Neural progenitor cell (in vitro differentiated cells): ENCODE measurements around the gene DDX51. TPM values are rescaled to one million over a fixed set of nuclear protein-coding genes. Genes with fewer than 3 reads are reported as not detected.

Source experiments
- DNase-seq: peaks from one replicate; pipeline ENCODE4 v3.0.0-alpha.2; 2016; ENCODE audit warnings: low spot score
- H2AFZ ChIP-seq: fragments of 200-600 bp; sonication (generic); replicated peaks from 2 replicates; pipeline ENCODE4 v1.6.1; 2016; ENCODE audit warnings: antibody characterized with exemption
- H3F3A ChIP-seq: fragments of 200-600 bp; sonication (generic); 2 replicates; pipeline ENCODE4 v1.6.1; 2016; ENCODE audit warnings: antibody characterized with exemption, low read depth
- H3K27ac ChIP-seq: fragments of 200-600 bp; sonication (generic); 2 replicates; pipeline ENCODE4 v1.5.1; 2016; ENCODE audit warnings: mild to moderate bottlenecking
- H3K27me3 ChIP-seq: fragments of 200-600 bp; sonication (generic); 2 replicates; pipeline ENCODE4 v1.6.1; 2016; ENCODE audit warnings: mild to moderate bottlenecking, moderate library complexity
- H3K36me3 ChIP-seq: fragments of 200-600 bp; sonication (generic); 2 replicates; pipeline ENCODE4 v1.5.1; 2016
- H3K4me1 ChIP-seq: fragments of 200-600 bp; sonication (generic); 2 replicates; pipeline ENCODE4 v1.6.1; 2016; ENCODE audit warnings: mixed run types
- H3K4me2 ChIP-seq: fragments of 200-600 bp; sonication (generic); 2 replicates; pipeline ENCODE4 v1.6.1; 2016
- H3K4me3 ChIP-seq: fragments of 200-600 bp; sonication (generic); 2 replicates; pipeline ENCODE4 v1.5.1; 2016
- H3K79me2 ChIP-seq: fragments of 200-600 bp; sonication (generic); 2 replicates; pipeline ENCODE4 v1.6.1; 2016; ENCODE audit warnings: low read depth
- H3K9ac ChIP-seq: fragments of 200-600 bp; sonication (generic); 2 replicates; pipeline ENCODE4 v1.6.1; 2016
- H3K9me3 ChIP-seq: fragments of 200-600 bp; sonication (generic); 2 replicates; pipeline ENCODE4 v1.5.1; 2016; ENCODE audit warnings: low read depth
- H4K20me1 ChIP-seq: fragments of 200-600 bp; sonication (generic); 2 replicates; pipeline ENCODE4 v1.6.1; 2016; ENCODE audit warnings: low read depth
- H3K27ac Mint-ChIP-seq: 3 replicates; pipeline ENCODE4 v1.8.0; 2021; ENCODE audit warnings: mixed read lengths
- H3K27me3 Mint-ChIP-seq: 2 replicates; pipeline ENCODE4 v1.8.0; 2022; ENCODE audit warnings: low read depth, mild to moderate bottlenecking, inconsistent platforms, moderate library complexity, mixed read lengths; ENCODE audit not compliant: insufficient read depth
- H3K36me3 Mint-ChIP-seq: 3 replicates; pipeline ENCODE4 v1.8.0; 2021; ENCODE audit warnings: mixed read lengths
- H3K4me1 Mint-ChIP-seq: 3 replicates; pipeline ENCODE4 v1.8.0; 2021; ENCODE audit warnings: mixed read lengths
- H3K4me3 Mint-ChIP-seq: 3 replicates; pipeline ENCODE4 v1.8.0; 2021; ENCODE audit warnings: mild to moderate bottlenecking, moderate library complexity, mixed read lengths
- H3K9me3 Mint-ChIP-seq: 3 replicates; pipeline ENCODE4 v1.8.0; 2020; ENCODE audit warnings: mixed read lengths
- CTCF ChIP-seq: fragments of 200-600 bp; sonication (generic); IDR thresholded peaks from 2 replicates; pipeline ENCODE4 v1.5.1; 2017; ENCODE audit warnings: antibody characterized with exemption, mild to moderate bottlenecking
- EZH2 ChIP-seq: fragments of 200-600 bp; sonication (generic); IDR thresholded peaks from 2 replicates; pipeline ENCODE4 v1.6.1; 2017; ENCODE audit warnings: antibody characterized with exemption, mild to moderate bottlenecking, moderate library complexity
- EZH2phosphoT487 ChIP-seq: fragments of 200-600 bp; sonication (generic); IDR thresholded peaks from 2 replicates; pipeline ENCODE4 v1.6.1; 2017; ENCODE audit warnings: antibody characterized with exemption
- total RNA-seq: library from RNA; depleted of rRNA; stranded (reverse); fragments of >200 nt; gene quantifications from 2 replicates; pipeline ENCODE4 v1.2.3, GENCODE V29; 2015; ENCODE audit warnings: low replicate concordance

The DDX51 gene
- total RNA-seq, 1 donor from 2014 or later: 8.5 TPM

GRCh38 chr12:132123970-132124765 is 20.0 kb downstream of the DDX51 start:
- no peak overlapping the region for H3K27ac Mint-ChIP-seq
- no peak for DNase-seq
- no peak overlapping the region for H3K4me3 ChIP-seq
- H3K4me1 Mint-ChIP-seq: no peaks in the 10 kb centered on the region
- peaks cover 6% of the 10 kb centered on the region for H3K27me3 Mint-ChIP-seq
- H3K79me2 ChIP-seq: no peaks in the 10 kb centered on the region
- H3F3A ChIP-seq: no peaks in the 10 kb centered on the region
- no peaks in the 10 kb centered on the region for H3K27me3 ChIP-seq
- no peak overlapping the region for H3K4me3 Mint-ChIP-seq
- H3K4me2 ChIP-seq: no peak overlapping the region
- no peak overlapping the region for H3K27ac ChIP-seq
- H3K9ac ChIP-seq: no peak overlapping the region
- no peaks in the 10 kb centered on the region for H4K20me1 ChIP-seq
- H3K36me3 Mint-ChIP-seq: peaks cover 43% of the 10 kb centered on the region
- peaks cover 21% of the 10 kb centered on the region for H3K36me3 ChIP-seq
- peaks cover 6% of the 10 kb centered on the region for H3K9me3 Mint-ChIP-seq
- no peaks in the 10 kb centered on the region for H3K4me1 ChIP-seq
- H2AFZ ChIP-seq: no peak overlapping the region
- no peak for TF ChIP-seq EZH2phosphoT487
- no peak for TF ChIP-seq CTCF
- TF ChIP-seq EZH2: no peak
- H3K9me3 ChIP-seq: peaks cover 9% of the 10 kb centered on the region

GRCh38 chr12:132121283-132121682 is 22.8 kb downstream of the DDX51 start:
- no peak overlapping the region for H2AFZ ChIP-seq
- no peaks in the 10 kb centered on the region for H3F3A ChIP-seq
- no peak overlapping the region for H3K9ac ChIP-seq
- no peaks in the 10 kb centered on the region for H3K9me3 Mint-ChIP-seq
- H3K27me3 Mint-ChIP-seq: peaks cover 2% of the 10 kb centered on the region
- no peaks in the 10 kb centered on the region for H3K9me3 ChIP-seq
- no peak overlapping the region for H3K4me3 ChIP-seq
- H3K27ac ChIP-seq: no peak overlapping the region
- no peaks in the 10 kb centered on the region for H3K27me3 ChIP-seq
- no peaks in the 10 kb centered on the region for H4K20me1 ChIP-seq
- no peaks in the 10 kb centered on the region for H3K4me1 ChIP-seq
- TF ChIP-seq CTCF (no peak), EZH2 (no peak), EZH2phosphoT487 (no peak)
- peaks cover 19% of the 10 kb centered on the region for H3K36me3 Mint-ChIP-seq
- no peak for DNase-seq
- H3K4me2 ChIP-seq: no peak overlapping the region
- H3K4me3 Mint-ChIP-seq: no peak overlapping the region
- no peaks in the 10 kb centered on the region for H3K4me1 Mint-ChIP-seq
- no peaks in the 10 kb centered on the region for H3K36me3 ChIP-seq
- H3K79me2 ChIP-seq: no peaks in the 10 kb centered on the region
- H3K27ac Mint-ChIP-seq: no peak overlapping the region

- H3K36me3 Mint-ChIP-seq: peaks cover 3% of the 10 kb centered on the region
- no peaks in the 10 kb centered on the region for H3K27me3 ChIP-seq
- H3K9me3 ChIP-seq: no peaks in the 10 kb centered on the region
- no peaks in the 10 kb centered on the region for H3F3A ChIP-seq
- H3K9me3 Mint-ChIP-seq: no peaks in the 10 kb centered on the region
- no peaks in the 10 kb centered on the region for H3K4me1 ChIP-seq
- no peaks in the 10 kb centered on the region for H3K4me1 Mint-ChIP-seq
- no peak overlapping the region for H2AFZ ChIP-seq
- H3K27ac ChIP-seq: no peak overlapping the region
- H3K4me2 ChIP-seq: no peak overlapping the region
- H3K4me3 Mint-ChIP-seq: no peak overlapping the region
- no peak overlapping the region for H3K9ac ChIP-seq
- H3K79me2 ChIP-seq: no peaks in the 10 kb centered on the region
- no peaks in the 10 kb centered on the region for H3K27me3 Mint-ChIP-seq
- no peak overlapping the region for H3K4me3 ChIP-seq
- H4K20me1 ChIP-seq: no peaks in the 10 kb centered on the region
- no peaks in the 10 kb centered on the region for H3K36me3 ChIP-seq
- H3K27ac Mint-ChIP-seq: no peak overlapping the region
- no peak for TF ChIP-seq EZH2
- TF ChIP-seq EZH2phosphoT487: no peak
- no peak for TF ChIP-seq CTCF
- DNase-seq: no peak
Observed at GRCh38 chr12:132118876-132119275, 25.2 kb downstream of the DDX51 start.
